Mesenchymal stem cell (in vitro differentiated cells and primary cell): ENCODE results near the gene MGAT4B.

Experiments
- DNase-seq: peaks from one replicate; pipeline ENCODE4 v3.0.0-alpha.2; 2013
- H2AFZ ChIP-seq: one replicate; pipeline ENCODE4 v1.6.1; 2013; ENCODE audit warnings: low read depth, mild to moderate bottlenecking, control low read depth, inconsistent platforms, low read length, moderate library complexity
- H2AK5ac ChIP-seq: 2 replicates; pipeline ENCODE4 v1.6.1; 2013; ENCODE audit warnings: low read length, moderate library complexity, mild to moderate bottlenecking, inconsistent platforms; ENCODE audit not compliant: severe bottlenecking
- H2BK120ac ChIP-seq: one replicate; pipeline ENCODE4 v1.6.1; 2013; ENCODE audit warnings: low read depth, mild to moderate bottlenecking, inconsistent platforms, low read length, moderate library complexity
- H2BK12ac ChIP-seq, 2 experiments: one replicate each; pipeline ENCODE4 v1.6.1; 2013; ENCODE audit warnings: inconsistent platforms in 2 of 2, low read length in 2 of 2, mild to moderate bottlenecking in 2 of 2, moderate library complexity in 2 of 2, control low read depth in 1 of 2
- H2BK15ac ChIP-seq: one replicate; pipeline ENCODE4 v1.6.1; 2013; ENCODE audit warnings: mild to moderate bottlenecking, low read depth, inconsistent platforms; ENCODE audit not compliant: poor library complexity, severe bottlenecking
- H2BK5ac ChIP-seq: 2 replicates; pipeline ENCODE4 v1.6.1; 2013; ENCODE audit warnings: low read depth, mild to moderate bottlenecking, low read length, control low read depth, inconsistent platforms; ENCODE audit not compliant: poor library complexity, severe bottlenecking
- H3K14ac ChIP-seq, 2 experiments: one replicate each; pipeline ENCODE4 v1.6.1; 2013; ENCODE audit warnings: inconsistent platforms in 2 of 2, low read length in 2 of 2, control low read depth in 1 of 2, mild to moderate bottlenecking in 1 of 2, moderate library complexity in 1 of 2
- H3K18ac ChIP-seq, 2 experiments: one replicate each; pipeline ENCODE4 v1.6.1; 2013; ENCODE audit warnings: inconsistent platforms in 2 of 2, low read length in 2 of 2, control low read depth in 1 of 2, low read depth in 1 of 2, mild to moderate bottlenecking in 1 of 2
- H3K23ac ChIP-seq, 2 experiments: one replicate each; pipeline ENCODE4 v1.6.1; 2013; ENCODE audit warnings: inconsistent platforms in 2 of 2, low read length in 2 of 2, mild to moderate bottlenecking in 2 of 2, moderate library complexity in 2 of 2, control low read depth in 1 of 2
- H3K27ac ChIP-seq: 2 replicates; pipeline ENCODE4 v1.5.1; 2013; ENCODE audit warnings: mild to moderate bottlenecking, moderate library complexity, low read length, control low read depth, inconsistent platforms; ENCODE audit not compliant: poor library complexity, severe bottlenecking
- H3K27me3 ChIP-seq, 2 experiments: 2 replicates each; pipeline versions ENCODE4 v1.6.1 to v1.7.0; 2013; ENCODE audit warnings: low read length in 2 of 2, mild to moderate bottlenecking in 2 of 2, moderate library complexity in 2 of 2, control low read depth in 1 of 2, inconsistent platforms in 1 of 2; ENCODE audit not compliant: control insufficient read depth in 1 of 2, insufficient read depth in 1 of 2
- H3K36me3 ChIP-seq, 2 experiments: 2 replicates each; pipeline versions ENCODE4 v1.6.1 to v1.7.0; 2013; ENCODE audit warnings: low read length in 2 of 2, control low read depth in 1 of 2, inconsistent platforms in 1 of 2, low read depth in 1 of 2, mild to moderate bottlenecking in 1 of 2; ENCODE audit not compliant: insufficient read depth in 2 of 2, control insufficient read depth in 1 of 2
- H3K4ac ChIP-seq, 2 experiments: one replicate each; pipeline ENCODE4 v1.6.1; 2013; ENCODE audit warnings: inconsistent platforms in 2 of 2, low read length in 2 of 2, mild to moderate bottlenecking in 2 of 2, moderate library complexity in 2 of 2, control low read depth in 1 of 2, low read depth in 1 of 2
- H3K4me1 ChIP-seq: 2 replicates; pipeline ENCODE4 v1.6.1; 2013; ENCODE audit warnings: low read depth, low read length, control low read depth; ENCODE audit not compliant: control insufficient read depth, insufficient read depth
- H3K4me2 ChIP-seq: 2 replicates; pipeline ENCODE4 v1.6.1; 2013; ENCODE audit warnings: low read length, mild to moderate bottlenecking, inconsistent platforms; ENCODE audit not compliant: poor library complexity, severe bottlenecking
- H3K4me3 ChIP-seq, 2 experiments: 2 replicates each; pipeline versions ENCODE4 v1.5.1 to v1.7.0; 2013; ENCODE audit warnings: low read length in 2 of 2, mild to moderate bottlenecking in 2 of 2, control low read depth in 1 of 2, low read depth in 1 of 2; ENCODE audit not compliant: insufficient read depth in 1 of 2
- H3K79me1 ChIP-seq: replicated peaks from 2 replicates; pipeline ENCODE4 v1.6.1; 2013; ENCODE audit warnings: mild to moderate bottlenecking, control low read depth, low read length, inconsistent platforms; ENCODE audit not compliant: poor library complexity, severe bottlenecking
- H3K9ac ChIP-seq: 2 replicates; pipeline ENCODE4 v1.7.0; 2013; ENCODE audit warnings: mild to moderate bottlenecking, low read length, moderate library complexity
- H3K9me3 ChIP-seq: 2 replicates; pipeline ENCODE4 v1.7.0; 2013; ENCODE audit warnings: mild to moderate bottlenecking, low read length; ENCODE audit not compliant: control insufficient read depth
- H4K8ac ChIP-seq: one replicate; pipeline ENCODE4 v1.6.1; 2013; ENCODE audit warnings: inconsistent platforms, mild to moderate bottlenecking, low read length, moderate library complexity
- H4K91ac ChIP-seq: one replicate; pipeline ENCODE4 v1.6.1; 2013; ENCODE audit warnings: mild to moderate bottlenecking, low read length, inconsistent platforms
- WGBS: methylation state at CpG from one replicate; pipeline ENCODE4 v1.1.7; 2013; ENCODE audit warnings: mixed read lengths; 5-methylcytosine and 5-hydroxymethylcytosine counted together

MGAT4B gene

GRCh38 chr5:179774442-179774841 is 32.2 kb downstream of the MGAT4B start:
- Histone ChIP-seq H3K27me3 (no peaks in the 10 kb centered on the region), H3K4ac (no peak overlapping the region), H2AK5ac (no peak overlapping the region), H2AFZ (no peak overlapping the region), H3K79me1 (peaks cover 39% of the 10 kb centered on the region), H3K23ac (no peak overlapping the region), H3K4me1 (no peaks in the 10 kb centered on the region), H3K4me3 (no peak overlapping the region), H3K4me2 (no peak overlapping the region), H4K8ac (no peak overlapping the region), H3K18ac (no peak overlapping the region), H3K9me3 (no peaks in the 10 kb centered on the region), H2BK5ac (no peak overlapping the region), H2BK12ac (no peak overlapping the region), H2BK120ac (no peak overlapping the region), H2BK15ac (no peak overlapping the region), H3K36me3 (peaks cover 75 to 89% of the 10 kb centered on the region in 2 experiments), H3K14ac (no peak overlapping the region), H4K91ac (no peak overlapping the region), H3K27ac (no peak overlapping the region), H3K9ac (no peak overlapping the region)
- 94% methylated on average over 12 of the region's 12 CpGs for WGBS
- no peak for DNase-seq

GRCh38 chr5:179773686-179774040 is 33.0 kb downstream of the MGAT4B start:
- no peaks in the 10 kb centered on the region for H3K27me3 ChIP-seq
- no peak overlapping the region for H2BK5ac ChIP-seq
- H2BK120ac ChIP-seq, result no peak overlapping the region
- peaks cover 43% of the 10 kb centered on the region for H3K79me1 ChIP-seq
- no peak overlapping the region for H2BK15ac ChIP-seq
- H4K8ac ChIP-seq, result no peak overlapping the region
- no peak overlapping the region for H2BK12ac ChIP-seq
- H3K4ac ChIP-seq, result no peak overlapping the region
- no peak overlapping the region for H3K18ac ChIP-seq
- H3K4me3 ChIP-seq, result no peak overlapping the region
- H3K9ac ChIP-seq, result no peak overlapping the region
- no peak overlapping the region for H3K27ac ChIP-seq
- no peak overlapping the region for H3K23ac ChIP-seq
- no peak overlapping the region for H2AFZ ChIP-seq
- no peak overlapping the region for H3K4me2 ChIP-seq
- peaks cover 1% of the 10 kb centered on the region for H3K4me1 ChIP-seq
- H3K9me3 ChIP-seq, result no peaks in the 10 kb centered on the region
- H3K36me3 ChIP-seq, result peaks cover 75 to 92% of the 10 kb centered on the region in 2 experiments
- H3K14ac ChIP-seq, result no peak overlapping the region
- 92% methylated on average over 9 of the region's 9 CpGs for WGBS
- no peak overlapping the region for H2AK5ac ChIP-seq
- no peak for DNase-seq
- H4K91ac ChIP-seq, result no peak overlapping the region

- no peak for DNase-seq
- H3K4me1 ChIP-seq, result peaks cover 6% of the 10 kb centered on the region
- no peak overlapping the region for H3K18ac ChIP-seq
- no peak overlapping the region for H3K23ac ChIP-seq
- WGBS, result 90% methylated on average over 3 of the region's 6 CpGs
- peaks cover 68 to 90% of the 10 kb centered on the region in 2 experiments for H3K36me3 ChIP-seq
- peaks cover 39% of the 10 kb centered on the region for H3K79me1 ChIP-seq
- no peak overlapping the region for H4K8ac ChIP-seq
- H3K9me3 ChIP-seq, result no peaks in the 10 kb centered on the region
- no peak overlapping the region for H2BK5ac ChIP-seq
- no peak overlapping the region for H2AK5ac ChIP-seq
- H3K4ac ChIP-seq, result no peak overlapping the region
- no peak overlapping the region for H4K91ac ChIP-seq
- H3K27me3 ChIP-seq, result no peaks in the 10 kb centered on the region
- H2AFZ ChIP-seq, result no peak overlapping the region
- H2BK120ac ChIP-seq, result no peak overlapping the region
- no peak overlapping the region for H2BK15ac ChIP-seq
- no peak overlapping the region for H2BK12ac ChIP-seq
- H3K4me3 ChIP-seq, result no peak overlapping the region
- H3K9ac ChIP-seq, result no peak overlapping the region
- H3K27ac ChIP-seq, result no peak overlapping the region
- H3K4me2 ChIP-seq, result no peak overlapping the region
- no peak overlapping the region for H3K14ac ChIP-seq
These were observed 34.3 kb downstream of the MGAT4B start for GRCh38 chr5:179772351-179772750.

GRCh38 chr5:179771311-179771895 is 35.3 kb downstream of the MGAT4B start:
- Histone ChIP-seq H2BK15ac (no peak overlapping the region), H3K36me3 (peaks cover 66 to 89% of the 10 kb centered on the region in 2 experiments), H3K4me1 (peaks cover 8% of the 10 kb centered on the region), H3K9me3 (no peaks in the 10 kb centered on the region), H2BK12ac (no peak overlapping the region), H3K27ac (no peak overlapping the region), H2BK5ac (no peak overlapping the region), H4K91ac (no peak overlapping the region), H3K18ac (no peak overlapping the region), H3K4ac (no peak overlapping the region), H3K4me2 (no peak overlapping the region), H2AFZ (no peak overlapping the region), H3K27me3 (no peaks in the 10 kb centered on the region), H2AK5ac (no peak overlapping the region), H4K8ac (no peak overlapping the region), H3K4me3 (no peak overlapping the region), H3K9ac (no peak overlapping the region), H2BK120ac (no peak overlapping the region), H3K14ac (no peak overlapping the region), H3K23ac (no peak overlapping the region), H3K79me1 (peaks cover 37% of the 10 kb centered on the region)
- 96% methylated on average over 4 of the region's 4 CpGs for WGBS
- DNase-seq, result no peak
